HG02798 (cell line): ENCODE results near the gene CFAP107.

ENCODE experiments used
- ATAC-seq: cut with Tn5 transposase; IDR thresholded peaks from one replicate; pipeline ENCODE4 v1.9.1; 2021; ENCODE audit warnings: mild to moderate bottlenecking; ENCODE audit not compliant: unreplicated experiment, poor library complexity

CFAP107 gene

GRCh38 chr1:12739613-12740012 lies 6.4 kb upstream of the CFAP107 start:
- ATAC-seq = no peak

DNA sequence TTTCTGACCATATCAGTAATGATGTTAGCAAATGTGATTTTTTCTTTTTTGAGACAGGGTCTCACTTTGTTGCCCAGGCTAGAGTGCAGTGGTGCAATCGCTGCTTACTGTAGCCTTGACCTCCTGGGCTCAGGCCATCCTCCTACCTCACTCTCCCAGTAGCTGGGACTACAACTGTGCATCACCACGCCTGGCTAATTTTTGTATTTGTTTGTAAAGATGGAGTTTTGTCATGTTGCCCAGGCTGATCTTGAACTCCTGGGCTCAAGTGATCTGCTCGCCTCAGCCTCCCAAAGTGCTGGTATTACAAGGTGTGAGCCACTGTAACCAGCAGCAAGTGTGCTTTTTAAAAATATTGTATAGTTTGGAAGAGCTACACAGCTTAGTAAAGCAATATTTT lies 4.1 kb upstream of the CFAP107 start:
- no peak for ATAC-seq

DNA sequence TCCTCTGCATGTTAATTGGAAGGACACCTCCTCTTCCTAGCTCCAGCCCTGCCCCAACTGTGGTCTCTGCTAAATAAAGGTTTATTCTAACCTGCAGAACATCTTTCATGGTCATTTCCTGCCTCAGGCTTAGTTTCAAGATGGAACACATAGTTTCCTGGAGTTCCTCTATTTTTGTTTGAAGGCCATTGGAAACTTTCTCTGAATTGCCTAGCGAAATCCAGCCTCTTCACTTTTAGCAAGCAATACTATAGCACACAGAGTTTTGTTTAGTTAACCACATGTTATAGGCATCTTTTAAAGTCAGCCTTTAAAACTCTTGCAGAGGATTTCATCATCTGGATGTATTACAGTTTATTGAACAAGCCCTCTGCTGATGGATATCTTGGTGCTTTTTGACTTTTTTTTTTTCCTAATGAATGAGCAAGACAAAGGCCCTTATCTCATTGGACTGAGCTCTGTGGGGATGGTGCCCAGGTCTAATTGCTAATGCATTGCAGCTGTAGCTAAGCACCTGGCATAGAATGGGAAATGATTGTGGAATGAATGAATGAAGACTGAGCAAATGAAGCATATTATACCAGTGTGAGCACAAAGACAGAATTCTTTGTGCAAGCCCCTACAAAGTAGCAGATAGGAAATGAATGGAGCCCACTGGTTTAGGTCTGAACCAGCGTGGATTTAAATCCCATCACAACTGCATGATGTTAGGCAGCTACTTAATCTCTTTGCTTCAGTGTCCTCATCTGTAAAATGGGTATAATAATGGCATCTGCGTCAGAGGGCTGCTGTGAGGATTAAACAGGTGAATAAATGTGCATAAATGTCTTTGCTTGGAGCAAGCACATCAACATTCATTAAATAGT lies 641 bp upstream of the CFAP107 start:
- ATAC-seq = no peak

DNA sequence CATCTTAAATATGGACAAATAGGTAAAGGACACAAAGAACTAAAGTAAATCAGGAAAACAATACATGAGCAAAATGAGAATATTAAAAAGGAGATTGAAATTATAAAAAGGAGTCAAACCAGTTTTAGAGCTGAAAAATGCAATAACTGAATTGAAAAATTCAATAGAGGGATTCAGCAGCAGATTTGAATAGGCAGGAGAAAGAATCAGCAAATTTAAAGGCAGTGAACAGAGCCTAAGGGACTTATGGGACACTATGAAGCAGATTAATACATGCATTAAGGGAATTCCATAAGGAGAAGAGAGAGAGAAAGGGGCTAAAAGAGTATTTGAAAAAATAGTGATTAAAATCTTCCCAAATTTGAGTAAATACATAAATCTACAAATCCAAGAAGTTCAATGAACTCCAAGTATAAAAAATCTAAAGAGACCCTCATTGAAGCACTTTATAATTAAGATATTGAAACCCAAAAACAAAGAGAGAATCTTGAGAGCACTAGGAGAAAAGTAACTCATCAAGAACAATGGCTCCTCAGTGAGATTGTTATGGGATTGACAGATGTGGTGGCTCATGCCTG lies 2.9 kb downstream of the CFAP107 start:
- ATAC-seq = no peak

DNA sequence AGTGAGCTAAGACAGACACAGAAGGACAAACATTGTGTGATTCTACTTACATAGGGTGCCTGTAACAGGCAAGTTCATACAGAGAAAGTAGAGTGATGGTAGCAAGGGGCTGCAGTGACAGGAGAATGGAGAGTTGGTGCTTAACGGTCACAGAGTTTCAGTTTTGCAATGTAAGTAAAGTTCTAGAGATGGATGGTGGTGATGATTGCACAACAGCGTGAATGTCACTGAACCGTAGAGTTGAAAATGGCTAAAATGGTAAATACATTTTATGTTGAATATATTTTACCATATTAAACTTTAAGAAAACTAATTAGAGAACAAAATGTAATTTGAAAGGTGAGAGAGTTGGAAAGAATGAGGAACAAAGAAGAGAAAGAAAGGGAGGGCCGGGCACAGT lies 8.7 kb downstream of the CFAP107 start:
- ATAC-seq = no peak

DNA sequence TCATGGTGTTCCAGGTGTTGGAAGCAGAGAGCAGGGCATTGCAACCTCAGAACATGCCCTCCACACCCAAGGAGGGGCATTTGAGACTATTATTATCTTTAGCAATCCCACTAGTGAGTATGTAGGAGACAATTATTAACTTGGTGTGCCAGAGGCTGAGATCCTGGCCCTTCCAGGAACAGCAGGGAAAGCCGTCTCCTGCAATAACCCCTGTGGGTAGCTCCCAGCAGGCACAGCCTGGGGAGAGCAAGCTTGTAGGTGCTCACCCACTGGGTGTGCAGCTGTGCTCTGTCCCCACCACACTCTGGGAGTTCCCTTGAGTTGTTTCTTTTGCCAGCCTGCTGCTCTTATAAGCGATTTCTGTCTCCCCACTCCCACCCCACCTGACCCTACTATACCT lies 10.3 kb downstream of the CFAP107 start:
- no peak for ATAC-seq

DNA sequence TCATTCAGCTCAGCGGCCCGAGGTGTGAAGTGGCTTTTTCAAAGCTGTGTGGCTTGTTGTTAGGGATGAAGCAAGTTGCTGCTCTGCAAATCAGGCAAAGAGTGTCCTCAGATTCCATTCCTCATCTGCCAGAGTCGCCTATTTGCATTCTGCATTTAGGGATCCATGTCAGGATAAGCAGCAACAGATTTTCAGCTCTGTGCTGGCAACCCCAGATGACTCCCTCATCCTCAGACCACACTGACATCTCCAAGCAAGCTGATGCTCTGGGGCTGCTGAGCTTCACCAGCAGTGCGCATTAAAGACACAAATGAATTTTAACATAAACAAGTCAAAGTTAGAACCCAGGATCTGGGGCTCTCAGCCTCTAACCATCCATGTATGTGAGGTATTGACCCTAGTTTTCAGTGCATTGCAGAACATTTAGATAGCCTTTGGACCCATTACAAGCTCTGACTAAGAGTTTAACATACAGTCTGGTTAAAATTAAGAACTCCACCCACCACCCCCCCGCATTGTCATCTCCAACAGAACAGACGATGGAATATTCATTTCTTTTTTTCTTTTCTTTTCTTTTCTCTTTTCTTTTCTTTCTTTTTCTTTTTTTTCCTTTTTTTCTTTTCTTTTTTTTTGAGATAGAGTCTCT lies 10.9 kb downstream of the CFAP107 start:
- no peak for ATAC-seq

DNA sequence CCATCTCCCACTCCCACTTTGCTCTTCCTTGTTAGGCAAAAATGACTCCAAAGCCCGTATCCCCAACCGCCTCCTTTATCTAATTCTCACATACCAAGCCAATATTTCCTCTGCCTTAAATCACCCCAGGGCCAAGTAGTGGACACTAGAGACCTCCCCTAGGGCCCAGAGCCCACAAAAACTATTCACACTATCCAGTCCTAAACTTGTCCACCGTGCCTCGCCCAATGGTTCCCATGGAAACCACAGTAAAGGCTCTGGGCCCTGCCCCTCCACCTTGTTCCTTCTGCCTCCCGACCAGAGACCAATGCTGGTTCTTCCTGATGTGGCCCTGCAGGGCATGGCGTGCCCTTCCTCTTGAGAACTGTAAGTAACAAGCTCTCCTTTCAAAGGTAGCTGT lies 11.8 kb downstream of the CFAP107 start:
- no peak for ATAC-seq

DNA sequence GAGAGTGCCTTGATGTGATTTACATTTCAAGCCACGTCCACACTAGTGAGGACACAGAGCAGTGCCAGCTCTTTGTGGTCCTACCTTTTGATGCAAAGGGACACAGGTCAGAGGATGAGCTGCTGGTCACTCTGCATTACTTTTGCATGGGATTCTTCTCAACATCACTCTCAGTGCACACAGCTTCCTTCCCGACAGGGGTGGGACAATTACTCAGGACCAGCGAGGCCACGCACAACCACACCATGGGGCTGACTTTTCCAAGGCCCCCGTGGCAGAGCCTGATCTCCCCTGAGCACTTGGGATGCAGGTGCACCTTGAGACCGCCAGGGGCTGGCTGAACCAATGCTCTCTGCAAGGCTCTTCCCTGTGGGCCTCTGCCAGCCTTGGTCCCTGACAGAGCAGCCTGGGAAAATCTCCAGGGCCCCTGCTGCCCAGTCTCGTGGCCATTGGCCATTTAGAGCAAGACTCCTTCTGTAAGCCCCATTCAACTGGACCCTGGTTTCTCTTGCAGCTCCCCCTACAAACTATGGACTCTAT lies 14.3 kb downstream of the CFAP107 start:
- ATAC-seq = no peak

GRCh38 chr1:12761781-12762180 lies 15.8 kb downstream of the CFAP107 start:
- ATAC-seq = no peak

GRCh38 chr1:12762766-12763165 lies 16.8 kb downstream of the CFAP107 start:
- no peak for ATAC-seq

DNA sequence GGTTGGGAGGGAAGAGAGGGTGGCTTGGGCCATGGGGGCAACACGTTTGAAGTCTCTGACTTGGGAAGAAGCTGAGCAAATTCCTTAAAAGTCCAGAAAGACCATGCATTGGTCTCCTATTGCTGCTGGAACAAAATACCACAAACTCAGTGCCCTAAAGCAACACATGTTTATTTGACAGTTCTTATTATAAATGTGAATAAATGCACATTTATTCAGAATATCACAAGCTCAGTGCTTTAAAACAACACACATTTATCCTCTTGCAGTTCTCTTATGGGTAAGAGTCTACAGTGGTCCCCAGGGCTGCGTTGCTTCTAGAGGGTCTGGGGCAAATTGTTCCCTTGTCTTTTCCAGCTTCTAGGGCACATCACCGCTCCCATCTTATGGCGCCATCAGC lies 17.5 kb downstream of the CFAP107 start:
- no peak for ATAC-seq

GRCh38 chr1:12764016-12764415 lies 18.0 kb downstream of the CFAP107 start:
- no peak for ATAC-seq

DNA sequence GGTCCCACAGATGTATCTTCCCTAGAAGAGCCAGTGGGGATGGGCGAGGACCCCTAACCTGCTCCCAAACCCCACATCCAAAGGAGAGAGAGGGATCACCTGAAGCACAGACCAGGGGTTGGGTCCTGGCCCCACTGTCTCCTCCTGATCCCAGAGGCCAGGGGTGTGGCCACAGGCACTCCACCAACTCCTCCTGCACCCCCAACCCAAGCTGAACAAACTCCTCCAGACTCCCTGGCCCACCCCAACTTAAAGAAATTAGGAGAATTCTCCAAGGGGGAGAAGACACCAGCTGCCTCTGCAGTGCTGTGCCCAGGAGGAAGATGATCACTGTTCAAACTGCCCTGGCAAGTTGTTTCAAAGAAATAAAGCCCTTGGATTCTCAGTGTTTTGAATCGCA lies 23.0 kb downstream of the CFAP107 start:
- ATAC-seq = no peak

- ATAC-seq = no peak
Measured at GRCh38 chr1:12769976-12770505, 24.0 kb downstream of the CFAP107 start.

- no peak for ATAC-seq
Measured at GRCh38 chr1:12770620-12771019, 24.6 kb downstream of the CFAP107 start.

DNA sequence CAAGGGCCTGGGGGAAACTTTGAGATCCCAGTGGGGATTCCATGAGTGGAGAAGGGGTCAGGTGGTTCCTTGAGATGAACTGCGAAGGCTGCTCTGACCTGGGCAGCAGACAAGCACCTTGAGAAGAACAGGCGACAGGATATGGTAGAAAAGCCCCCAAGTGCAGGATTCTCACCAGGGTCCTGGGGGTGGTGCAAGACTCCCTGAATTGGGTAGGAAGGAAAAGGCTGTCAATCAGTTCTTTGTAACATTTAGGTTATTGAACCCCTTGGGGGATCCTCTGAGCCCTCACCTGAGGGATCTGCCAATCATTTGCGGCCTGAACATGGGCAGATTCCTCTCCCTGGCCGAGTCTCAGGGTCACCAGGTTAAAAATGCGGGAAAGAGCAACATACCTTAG lies 25.2 kb downstream of the CFAP107 start:
- no peak for ATAC-seq

DNA sequence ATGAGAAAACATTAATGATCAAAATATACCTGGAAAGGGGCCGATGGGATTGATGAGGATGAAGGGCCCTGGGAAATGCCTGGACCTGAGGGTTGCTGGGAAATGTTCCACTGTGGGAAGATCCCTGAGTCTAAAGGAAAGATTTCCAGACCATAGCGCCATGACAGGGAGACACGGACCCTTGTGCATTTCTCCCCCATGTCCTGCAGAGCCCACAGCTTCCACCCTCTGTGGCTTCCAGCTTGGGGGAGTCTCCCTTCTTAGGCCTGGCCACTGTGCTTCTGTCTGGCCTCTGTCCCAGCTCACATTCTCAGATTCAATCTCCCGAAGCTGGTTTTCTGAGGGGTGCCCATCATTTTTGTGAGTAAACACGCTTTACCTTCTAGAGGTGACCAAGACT lies 26.5 kb downstream of the CFAP107 start:
- ATAC-seq = no peak

DNA sequence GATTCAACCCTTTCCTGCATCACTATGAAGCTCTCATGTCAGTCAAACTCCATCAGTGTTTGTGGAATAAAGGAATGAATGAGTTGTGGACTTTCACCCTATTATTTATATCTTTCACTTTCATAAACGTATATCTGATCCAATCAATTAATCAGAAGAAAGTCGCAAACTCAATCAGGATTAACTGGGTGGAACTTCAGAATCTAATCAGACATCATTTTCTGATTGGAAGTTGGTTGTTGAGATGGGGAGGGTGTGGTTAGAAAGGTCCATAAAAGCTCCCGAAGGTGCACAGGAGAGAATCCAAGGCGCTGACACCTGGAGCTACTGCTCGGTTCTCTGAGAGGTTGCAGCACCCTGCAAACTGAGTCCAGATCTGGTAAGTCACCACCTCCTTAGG lies 27.4 kb downstream of the CFAP107 start, which contains the start of gene PRAMEF12:
PRAMEF12 (plus strand) TSS at position 301 of the 400 bp plus-strand sequence. CDS start 1,130 bp downstream, outside the sequence.
- ATAC-seq = no peak

- no peak for ATAC-seq
Measured at GRCh38 chr1:12774801-12775345, 28.9 kb downstream of the CFAP107 start.

- no peak for ATAC-seq
Measured at GRCh38 chr1:12775443-12775842, 29.4 kb downstream of the CFAP107 start.
